Measurements from ENCODE around the gene HSD17B12.
A peak's percentile ranks its signal among the peaks of the same experiment; 100 is the strongest.

Gene HSD17B12

GRCh38 chr11:43812471-43812870 is 131.9 kb downstream of the HSD17B12 start:
- DNase-seq: no peak

DNA sequence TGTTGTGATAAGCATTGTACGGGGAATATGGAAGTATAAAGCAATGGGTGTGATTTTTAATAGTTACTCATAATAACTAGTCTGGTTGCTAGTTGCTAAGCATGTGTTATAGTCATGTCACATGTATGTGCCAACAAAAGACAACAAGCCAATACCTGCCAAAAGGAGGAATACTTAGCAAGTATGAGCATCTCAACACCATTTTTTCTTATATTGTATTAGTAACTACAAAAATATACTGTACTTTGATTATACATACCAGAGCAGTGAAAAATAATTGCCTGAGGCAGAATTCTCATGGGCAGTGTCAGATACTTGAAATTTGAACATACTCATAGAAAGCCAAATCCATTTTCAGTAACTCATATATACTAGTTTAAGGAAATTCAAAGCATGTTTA is 137.7 kb downstream of the HSD17B12 start:
- no peak for DNase-seq

DNA sequence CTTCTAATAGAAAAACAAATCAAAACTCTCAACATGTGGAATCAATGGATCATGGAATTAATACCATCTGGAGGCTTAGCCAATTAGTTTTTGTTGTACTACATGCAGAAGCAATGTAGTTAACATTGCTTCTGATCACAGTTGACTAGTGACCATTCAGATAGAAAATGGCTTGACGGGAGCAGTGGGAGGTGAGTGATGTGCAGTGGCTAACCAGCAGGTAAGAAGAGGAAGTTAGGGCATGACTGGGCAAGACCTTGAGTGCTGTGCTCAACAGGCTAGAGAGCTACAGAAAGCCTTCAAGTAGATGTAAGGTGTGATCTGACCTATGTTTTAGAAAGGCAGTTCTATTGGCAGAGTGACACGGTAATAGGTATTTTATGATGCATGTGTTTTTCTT is 139.4 kb downstream of the HSD17B12 start:
- no peak for DNase-seq

GRCh38 chr11:43823316-43823715 is 142.8 kb downstream of the HSD17B12 start:
- DNase-seq: no peak

- no peak for DNase-seq
Observed at GRCh38 chr11:43823851-43824250, 143.3 kb downstream of the HSD17B12 start.

- no peak for DNase-seq
Observed at GRCh38 chr11:43825217-43825816, 144.8 kb downstream of the HSD17B12 start.

- DNase-seq: no peak
Observed at GRCh38 chr11:43830928-43831440, 150.4 kb downstream of the HSD17B12 start.

DNA sequence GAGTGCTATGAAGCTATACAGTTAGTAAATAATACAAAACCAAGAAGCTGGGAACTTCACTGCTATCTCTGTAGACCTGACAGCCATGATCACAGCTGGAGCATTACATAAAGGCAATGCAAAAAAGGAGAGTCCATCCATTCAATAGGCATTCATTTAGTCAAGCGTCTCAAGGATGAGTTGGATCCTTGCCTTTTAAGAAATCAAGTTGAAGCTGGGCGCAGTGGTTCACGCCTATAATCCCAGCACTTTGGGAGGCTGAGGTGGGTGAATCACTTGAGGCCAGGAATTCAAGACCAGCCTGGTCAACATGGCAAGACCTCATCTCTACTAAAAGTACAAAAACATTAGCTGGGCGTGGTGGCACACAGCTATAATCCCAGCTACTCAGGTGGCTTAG is 152.0 kb downstream of the HSD17B12 start:
- DNase-seq: no peak

GRCh38 chr11:43833657-43834073 is 153.1 kb downstream of the HSD17B12 start:
- DNase-seq: no peak

DNA sequence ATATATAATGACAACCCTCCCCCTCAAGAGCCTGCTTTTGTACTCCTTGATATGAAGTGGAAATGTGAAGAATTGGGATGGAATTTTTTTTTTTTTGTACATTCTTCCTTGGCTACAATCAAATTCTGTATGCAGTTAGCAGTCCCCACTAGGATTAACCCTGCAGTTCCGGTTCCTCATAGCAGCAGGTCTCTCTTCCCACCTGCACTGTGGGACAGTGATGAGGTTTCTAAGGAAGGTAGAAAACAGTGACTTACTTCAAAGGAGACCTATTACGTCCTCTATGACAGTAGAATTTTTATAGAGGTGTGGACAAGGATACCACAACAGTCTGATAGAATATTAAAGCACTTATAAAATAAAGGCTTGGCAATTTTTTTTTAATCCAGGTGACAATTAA is 153.7 kb downstream of the HSD17B12 start:
- DNase-seq: no peak

DNA sequence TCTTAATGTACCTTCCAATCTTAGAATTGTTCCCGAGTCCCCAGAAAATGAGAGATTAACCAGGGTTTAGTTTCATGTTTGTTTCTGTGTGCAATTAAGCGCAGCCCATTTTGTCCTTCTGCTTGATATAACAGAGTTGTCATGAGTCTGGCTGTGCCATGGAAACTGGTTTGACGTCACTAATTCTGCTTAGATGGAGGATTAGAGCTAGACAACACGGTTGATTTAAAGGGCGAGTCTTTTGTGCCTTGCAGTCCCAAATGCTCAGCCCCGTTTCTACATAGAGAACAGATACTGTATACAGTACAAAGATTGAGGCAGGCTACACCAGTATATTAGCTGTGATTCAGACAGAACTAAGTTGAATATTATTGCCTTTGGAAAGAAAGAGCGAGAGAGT is 154.6 kb downstream of the HSD17B12 start:
- no peak for DNase-seq

DNA sequence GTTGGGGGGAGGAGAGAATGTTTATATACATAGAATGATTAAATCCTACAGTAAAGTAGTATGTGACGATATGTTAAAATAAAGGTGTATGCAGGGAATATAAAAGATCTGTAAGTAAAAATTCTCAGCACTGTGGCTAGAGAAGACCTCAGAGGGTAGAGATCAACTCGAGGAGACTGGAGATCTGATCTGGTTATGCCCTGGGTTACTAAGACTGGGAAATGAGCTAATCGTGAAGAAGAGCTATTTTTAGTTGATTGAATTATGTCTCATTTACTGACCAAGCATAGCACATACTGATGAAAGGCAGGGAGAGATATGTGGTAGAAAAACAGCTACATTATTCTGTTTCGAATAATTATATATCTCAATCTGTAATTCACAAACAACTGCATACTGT is 157.3 kb downstream of the HSD17B12 start:
- DNase-seq: no peak

DNA sequence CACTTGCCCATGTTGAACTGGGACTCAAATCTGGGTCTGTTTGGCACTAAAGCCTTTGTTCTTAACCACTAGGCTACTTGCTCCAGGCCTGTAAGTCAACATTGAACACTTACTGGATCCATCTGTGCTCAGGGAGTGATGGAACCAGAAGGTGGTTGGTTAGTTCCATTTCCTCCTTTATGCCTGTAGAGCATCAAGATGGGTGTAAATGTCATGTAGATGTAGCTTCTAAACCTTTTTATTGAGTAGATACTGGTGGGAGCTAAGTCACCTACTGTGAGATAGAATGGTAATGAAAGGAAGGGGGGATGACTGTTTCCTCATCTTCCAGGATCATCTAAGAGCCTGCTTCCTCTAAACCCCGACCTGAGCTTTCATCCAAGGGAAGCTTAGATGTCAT is 161.5 kb downstream of the HSD17B12 start:
- DNase-seq: no peak

GRCh38 chr11:43845816-43846215 is 165.3 kb downstream of the HSD17B12 start:
- no peak for DNase-seq

- peak; percentile 22 for DNase-seq
Observed at GRCh38 chr11:43852057-43852636, 171.6 kb downstream of the HSD17B12 start.

DNA sequence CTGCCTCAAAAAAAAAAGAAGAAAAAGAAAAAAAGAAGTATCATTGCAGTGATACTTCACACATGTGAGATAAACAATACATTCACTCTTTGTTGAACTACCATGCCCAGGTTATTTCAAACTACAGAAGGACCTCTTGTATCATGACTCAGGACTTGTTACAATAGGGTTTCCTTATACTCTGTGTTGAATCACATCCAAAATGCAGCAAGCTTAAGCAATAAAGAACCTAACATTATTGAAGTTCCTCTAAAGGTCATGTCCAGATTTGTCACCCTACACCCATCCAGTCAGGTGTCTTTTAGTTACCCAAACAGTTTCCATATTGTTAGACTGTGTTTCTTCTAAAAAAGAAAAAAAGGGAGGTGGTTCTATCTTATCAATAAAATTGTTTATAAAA is 173.2 kb downstream of the HSD17B12 start:
- DNase-seq: no peak

DNA sequence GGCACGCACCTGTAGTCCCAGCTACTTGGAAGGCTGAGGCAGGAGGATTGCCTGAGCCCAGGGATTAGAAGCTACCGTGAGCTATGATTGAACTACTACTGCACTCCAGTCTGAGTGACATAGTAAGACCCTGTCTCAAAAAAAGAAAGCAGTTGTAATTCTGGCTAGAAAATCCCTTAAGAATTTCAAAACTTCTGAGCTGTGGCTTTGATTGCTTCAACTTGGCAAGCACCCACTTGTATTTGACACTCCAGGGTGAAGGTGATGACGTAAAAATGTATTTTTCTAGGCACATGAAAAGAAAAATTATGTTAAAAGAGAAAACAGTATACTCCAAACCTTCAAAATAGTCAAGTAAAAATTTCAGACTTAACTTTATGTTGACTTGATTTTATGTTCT is 176.5 kb downstream of the HSD17B12 start:
- no peak for DNase-seq

DNA sequence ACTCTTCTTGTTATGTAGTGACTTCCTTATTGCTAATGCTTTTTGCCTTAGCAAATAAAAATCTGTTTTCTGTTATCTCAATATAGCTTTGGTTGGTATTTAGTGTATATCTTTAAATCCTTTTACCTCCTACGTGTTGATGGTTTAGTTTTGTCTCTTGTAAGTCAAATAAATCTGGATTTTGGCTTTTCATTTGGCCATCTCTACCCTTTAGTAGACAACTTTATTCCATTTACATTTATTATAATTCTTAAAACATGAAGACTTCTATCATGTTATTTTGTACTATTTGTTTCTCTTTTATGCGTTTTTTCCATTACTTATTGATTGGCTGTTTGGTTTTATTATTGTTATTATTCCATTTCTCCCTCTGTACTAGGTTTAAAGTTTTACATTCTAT is 180.6 kb downstream of the HSD17B12 start:
- DNase-seq: no peak

DNA sequence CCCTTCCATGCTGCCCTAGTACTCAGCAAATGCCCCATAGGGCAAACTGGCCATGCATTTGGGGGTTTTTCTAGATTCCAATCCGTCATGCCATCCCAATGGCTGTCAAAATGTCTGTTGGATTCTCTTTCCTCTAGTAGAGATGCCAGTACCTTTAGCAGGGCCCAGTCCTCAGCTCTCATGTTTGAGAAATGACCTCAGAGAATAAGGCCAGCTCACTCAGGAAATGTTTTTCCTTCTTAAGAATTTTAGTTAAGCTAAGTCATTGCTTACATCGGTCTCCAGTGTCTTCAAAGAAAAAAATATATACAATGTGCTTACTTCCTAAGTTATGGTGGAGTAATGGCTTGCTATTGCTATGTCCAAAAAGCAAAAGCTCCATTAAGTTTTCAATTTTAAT is 186.0 kb downstream of the HSD17B12 start:
- no peak for DNase-seq

- no peak for DNase-seq
Observed at GRCh38 chr11:43866969-43867368, 186.4 kb downstream of the HSD17B12 start.

- DNase-seq: no peak
Observed at GRCh38 chr11:43868852-43869567, 188.5 kb downstream of the HSD17B12 start.

GRCh38 chr11:43871051-43871450 is 190.5 kb downstream of the HSD17B12 start:
- no peak for DNase-seq

DNA sequence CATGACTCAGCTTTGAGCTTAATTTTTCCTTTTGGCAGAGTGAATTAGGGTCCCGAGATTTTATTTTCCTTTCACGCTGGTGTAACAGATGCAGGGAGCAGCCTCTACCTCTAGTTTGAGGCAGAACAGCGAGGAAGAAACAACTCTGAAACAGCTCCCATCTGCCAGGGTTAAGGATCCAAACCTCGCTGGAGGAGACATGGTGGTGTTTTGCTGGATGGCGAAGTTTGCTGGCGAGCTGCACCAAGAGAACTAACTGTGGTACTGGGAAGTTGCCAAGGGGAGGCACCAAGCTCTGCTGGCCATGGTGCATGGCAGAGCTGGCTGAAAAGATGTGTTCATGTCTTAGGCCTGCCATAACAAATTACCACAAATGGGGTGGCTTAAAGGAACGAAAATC is 192.5 kb downstream of the HSD17B12 start:
- no peak for DNase-seq

- no peak for DNase-seq
Observed at GRCh38 chr11:43874078-43874477, 193.5 kb downstream of the HSD17B12 start.

All from NCI-H2029 treated with DMSO at 0.1 percent for 48 hours (cell line).